Stimulated activated naive CD4-positive, alpha-beta T cell treated with Interleukin-2 at 50 U/mL for 16 hours (primary cell): ENCODE results near the gene KANTR.

Experiments used
- DNase-seq: peaks from one replicate; lab custom pipeline; 2025; lab: John Stamatoyannopoulos, UW

Gene KANTR

DNA sequence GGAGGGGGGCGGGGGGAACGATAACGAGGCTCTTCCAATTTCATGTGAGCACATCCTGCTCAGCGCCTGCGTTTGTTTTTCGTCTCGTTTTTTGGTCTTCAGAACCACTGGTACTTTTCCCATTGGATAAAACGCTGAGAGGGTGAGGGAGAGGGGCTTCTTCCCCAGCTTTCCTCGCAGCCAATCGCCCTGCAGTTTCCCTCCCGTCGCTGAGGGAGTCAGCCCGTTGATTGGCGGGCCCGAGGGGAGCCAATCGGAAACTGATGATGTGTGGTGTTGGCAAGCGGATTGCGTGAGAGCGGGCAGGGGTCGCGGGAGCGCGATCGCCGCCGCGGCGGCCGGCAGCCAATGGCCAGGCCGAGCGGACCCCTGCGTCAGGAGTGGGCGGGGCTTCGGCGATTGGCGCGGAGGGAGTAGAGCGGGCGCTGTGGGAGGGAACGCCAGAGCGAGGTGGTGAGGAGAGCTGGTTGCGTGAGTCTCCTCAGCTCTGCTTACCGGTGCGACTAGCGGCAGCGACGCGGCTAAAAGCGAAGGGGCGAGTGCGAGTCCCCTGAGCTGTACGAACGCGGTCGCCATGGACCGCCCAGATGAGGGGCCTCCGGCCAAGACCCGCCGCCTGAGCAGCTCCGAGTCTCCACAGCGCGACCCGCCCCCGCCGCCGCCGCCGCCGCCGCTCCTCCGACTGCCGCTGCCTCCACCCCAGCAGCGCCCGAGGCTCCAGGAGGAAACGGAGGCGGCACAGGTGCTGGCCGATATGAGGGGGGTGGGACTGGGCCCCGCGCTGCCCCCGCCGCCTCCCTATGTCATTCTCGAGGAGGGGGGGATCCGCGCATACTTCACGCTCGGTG is 11.8 kb upstream of the KANTR start, which contains the start of gene TSPYL2:
TSS of gene TSPYL2 (plus strand) at position 443 of the 848 bp plus-strand sequence. CDS start at position 575, 132 bp downstream.
- DNase-seq, result peak; percentile 91

DNA sequence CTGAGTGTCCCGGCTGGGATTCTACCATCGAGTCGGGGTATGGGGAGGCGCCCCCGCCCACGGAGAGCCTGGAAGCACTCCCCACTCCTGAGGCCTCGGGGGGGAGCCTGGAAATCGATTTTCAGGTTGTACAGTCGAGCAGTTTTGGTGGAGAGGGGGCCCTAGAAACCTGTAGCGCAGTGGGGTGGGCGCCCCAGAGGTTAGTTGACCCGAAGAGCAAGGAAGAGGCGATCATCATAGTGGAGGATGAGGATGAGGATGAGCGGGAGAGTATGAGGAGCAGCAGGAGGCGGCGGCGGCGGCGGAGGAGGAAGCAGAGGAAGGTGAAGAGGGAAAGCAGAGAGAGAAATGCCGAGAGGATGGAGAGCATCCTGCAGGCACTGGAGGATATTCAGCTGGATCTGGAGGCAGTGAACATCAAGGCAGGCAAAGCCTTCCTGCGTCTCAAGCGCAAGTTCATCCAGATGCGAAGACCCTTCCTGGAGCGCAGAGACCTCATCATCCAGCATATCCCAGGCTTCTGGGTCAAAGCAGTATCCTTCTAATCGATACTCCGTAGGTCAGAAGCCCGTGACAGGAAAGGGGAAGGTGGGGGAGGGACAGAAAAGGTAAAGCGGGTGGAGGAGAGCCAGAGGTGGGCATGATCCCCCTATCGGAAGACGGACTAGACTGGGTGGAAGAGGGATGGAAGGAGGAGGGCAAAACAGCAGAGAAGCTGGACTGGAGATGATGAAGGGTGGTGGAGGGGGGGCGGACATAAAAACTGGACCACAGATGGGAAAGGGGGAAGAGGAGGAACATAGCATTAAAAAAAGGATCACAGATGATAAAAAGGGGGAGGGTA is 10.9 kb upstream of the KANTR start:
- no peak for DNase-seq

DNA sequence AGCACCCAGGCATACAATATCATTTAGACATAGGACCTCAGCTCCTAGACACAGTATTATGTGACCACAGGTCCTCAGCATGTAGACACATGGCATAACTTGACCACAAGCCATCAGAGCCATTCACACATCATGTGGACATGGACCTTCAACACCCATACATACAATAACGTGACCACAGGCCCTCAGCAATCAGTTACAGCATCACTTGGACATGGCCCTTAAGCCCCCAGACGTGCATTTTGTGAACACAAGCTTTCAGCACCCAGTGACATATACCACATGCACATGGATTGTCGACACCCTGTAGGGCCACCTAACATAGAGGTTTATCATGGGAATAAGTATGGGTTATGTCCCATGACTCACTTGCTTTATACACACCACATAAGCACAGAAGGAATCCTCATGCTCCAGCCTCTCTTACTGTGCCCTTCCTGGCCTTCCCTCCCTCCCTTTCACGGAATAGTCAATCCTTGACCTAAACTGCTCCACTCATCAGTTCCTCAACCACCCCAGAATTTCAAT is 9.8 kb upstream of the KANTR start:
- DNase-seq, result no peak

DNA sequence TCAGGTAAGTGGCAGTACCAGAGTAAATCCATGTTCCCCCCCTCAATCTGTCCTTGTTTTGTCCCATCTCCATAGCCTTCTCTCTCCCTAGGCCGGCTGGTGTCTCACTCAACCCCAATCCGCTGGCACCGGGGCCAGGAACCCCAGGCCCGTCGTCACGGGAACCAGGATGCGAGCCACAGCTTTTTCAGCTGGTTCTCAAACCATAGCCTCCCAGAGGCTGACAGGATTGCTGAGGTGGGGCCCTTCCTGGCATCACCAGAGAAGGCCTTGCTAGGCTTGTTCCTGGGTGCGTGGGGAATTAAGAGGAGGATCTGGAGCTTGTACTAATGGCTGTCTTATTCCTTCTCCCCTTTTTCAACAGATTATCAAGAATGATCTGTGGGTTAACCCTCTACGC is 9.1 kb upstream of the KANTR start:
- DNase-seq, result no peak

DNA sequence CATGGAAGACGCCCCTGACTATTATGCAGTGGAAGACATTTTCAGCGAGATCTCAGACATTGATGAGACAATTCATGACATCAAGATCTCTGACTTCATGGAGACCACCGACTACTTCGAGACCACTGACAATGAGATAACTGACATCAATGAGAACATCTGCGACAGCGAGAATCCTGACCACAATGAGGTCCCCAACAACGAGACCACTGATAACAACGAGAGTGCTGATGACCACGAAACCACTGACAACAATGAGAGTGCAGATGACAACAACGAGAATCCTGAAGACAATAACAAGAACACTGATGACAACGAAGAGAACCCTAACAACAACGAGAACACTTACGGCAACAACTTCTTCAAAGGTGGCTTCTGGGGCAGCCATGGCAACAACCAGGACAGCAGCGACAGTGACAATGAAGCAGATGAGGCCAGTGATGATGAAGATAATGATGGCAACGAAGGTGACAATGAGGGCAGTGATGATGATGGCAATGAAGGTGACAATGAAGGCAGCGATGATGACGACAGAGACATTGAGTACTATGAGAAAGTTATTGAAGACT is 8.2 kb upstream of the KANTR start:
- DNase-seq, result no peak

DNA sequence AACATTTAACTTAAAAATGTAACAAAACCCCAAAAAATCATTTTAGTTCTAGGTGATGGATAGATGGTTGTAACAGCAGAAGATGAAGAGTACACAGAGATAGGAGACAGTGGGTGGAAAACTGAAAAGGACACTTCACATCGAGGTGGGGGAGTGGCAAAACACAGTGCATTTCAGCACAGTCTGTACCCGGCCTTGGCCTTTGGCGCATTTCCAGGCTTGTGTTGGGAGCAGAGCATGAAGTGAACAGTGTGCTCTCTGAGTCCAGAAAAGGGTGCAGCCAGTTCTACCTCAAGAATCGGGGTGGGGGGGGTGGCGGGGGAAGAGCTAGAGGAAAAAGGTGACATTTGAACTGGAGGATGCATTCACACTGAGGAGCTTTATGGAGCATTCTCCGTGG is 7.5 kb upstream of the KANTR start:
- no peak for DNase-seq

DNA sequence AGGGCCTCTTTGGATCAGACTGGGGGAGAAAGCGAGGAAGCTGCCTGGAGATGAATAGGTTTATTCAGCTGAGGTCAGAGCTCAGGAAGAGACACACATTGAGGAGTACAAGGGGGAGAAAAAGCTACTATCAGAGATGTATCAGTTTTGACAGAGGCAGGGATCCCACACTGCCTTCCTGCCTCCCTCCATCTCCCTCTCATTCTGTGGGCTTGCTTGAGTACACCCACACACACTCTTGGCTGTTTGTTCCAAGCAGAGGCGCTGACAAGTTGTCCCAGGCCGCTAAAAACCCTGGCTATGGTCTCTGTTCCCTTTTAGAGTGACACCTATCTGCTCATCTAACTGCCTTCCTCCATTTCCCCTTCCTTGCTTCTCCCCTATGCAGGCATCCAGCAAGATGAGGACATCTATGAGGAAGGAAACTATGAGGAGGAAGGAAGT is 6.5 kb upstream of the KANTR start:
- DNase-seq, result no peak

DNA sequence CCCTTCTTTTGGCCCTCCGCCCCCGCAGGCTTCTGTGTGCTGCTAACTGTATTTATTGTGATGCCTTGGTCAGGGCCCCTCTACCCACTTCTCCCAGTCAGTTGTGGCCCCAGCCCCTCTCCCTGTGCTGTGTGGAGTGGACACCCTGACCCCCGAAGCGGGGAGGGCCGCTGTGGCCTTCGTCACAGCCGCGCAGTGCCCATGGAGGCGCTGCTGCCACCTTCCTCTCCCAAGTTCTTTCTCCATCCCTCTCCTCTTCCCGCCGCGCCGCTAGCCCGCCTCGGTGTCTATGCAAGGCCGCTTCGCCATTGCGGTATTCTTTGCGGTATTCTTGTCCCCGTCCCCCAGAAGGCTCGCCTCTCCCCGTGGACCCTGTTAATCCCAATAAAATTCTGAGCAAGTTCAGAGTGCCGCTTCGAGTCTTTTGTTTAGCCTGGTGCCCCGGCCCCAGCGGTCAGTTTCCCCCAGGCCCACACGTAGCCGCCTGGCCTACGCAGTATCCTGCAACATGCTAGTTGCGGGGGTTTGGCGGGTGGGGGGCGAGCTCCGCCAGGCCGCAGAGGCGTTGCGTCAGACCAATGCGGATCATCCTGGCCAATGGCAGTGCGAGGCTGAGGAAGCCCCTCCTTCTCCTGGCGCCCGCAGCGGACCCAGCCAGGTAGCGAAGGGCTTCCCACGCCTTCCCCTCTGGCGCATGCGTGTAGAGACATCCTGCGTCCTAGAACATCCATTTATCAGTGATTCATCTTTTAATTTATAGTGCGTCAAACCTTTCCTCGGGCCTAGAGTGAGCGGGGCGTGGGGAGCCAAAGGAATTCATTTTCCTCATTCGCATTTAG is 5.6 kb upstream of the KANTR start:
- DNase-seq, result peak; percentile 80

DNA sequence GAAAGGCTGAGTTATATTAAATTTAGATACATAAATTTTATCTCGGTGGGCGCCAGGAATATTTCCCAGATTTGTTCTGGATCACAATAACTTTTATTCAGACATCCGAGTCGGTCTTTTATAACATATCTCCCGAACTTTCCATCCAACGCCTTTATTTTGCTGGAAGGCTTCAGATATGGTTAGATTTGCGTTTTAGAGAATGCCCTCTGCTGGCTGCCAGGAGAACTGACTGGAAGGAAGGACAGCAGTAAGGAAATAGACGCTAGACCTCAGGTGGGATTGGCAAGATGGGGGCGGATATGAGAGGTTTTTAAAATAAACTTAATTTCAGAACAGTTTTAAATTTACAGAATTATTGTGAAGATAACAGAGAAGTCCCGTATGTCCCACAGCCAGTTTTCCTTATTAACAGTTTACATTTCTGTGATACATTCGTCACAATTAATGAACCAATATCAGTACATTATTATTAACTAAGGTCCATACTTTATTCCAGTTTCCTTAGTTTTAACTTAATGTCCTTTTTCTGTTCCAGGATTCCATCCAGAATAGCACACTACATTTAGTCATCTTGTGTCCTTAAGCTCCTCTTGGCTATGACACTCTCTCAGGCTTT is 4.6 kb upstream of the KANTR start:
- no peak for DNase-seq

DNA sequence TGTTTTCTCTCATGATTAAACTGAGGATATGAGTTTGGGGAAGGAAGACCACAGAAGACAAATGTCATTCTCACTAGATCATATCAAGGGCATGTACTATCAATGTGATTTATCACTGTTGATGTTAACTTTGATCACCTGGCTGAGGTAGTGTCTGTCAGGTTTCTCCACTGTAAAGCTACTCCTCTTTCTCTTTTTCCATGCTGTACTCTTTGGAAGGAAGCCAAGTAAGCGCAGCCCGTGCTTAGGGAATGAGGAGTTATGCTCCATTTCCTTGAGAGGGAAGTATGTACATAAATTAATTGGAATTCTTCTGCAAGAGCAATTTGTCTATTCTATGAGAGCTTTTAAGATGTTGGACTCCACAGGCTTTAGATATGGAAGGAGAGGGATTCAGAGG is 4.0 kb upstream of the KANTR start:
- no peak for DNase-seq

DNA sequence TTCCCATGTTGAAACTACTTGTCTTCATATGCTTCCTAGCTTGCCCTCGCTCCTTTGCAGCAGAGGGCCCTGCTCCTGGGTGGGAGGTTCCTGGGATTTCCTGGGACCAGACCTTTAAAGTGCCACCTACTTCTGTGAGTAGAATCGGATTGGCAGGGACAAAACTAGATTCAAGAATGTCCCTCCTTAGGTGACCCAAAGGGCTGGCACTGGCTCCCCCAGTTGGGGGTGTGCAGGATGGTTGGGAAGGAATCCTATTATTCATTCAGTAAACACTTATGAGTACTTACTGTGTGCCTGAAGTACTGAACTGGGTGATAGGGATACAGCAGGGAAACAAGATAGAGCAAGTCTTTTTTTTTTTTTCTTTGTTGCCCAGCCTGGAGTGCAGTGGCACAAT is 2.6 kb upstream of the KANTR start:
- no peak for DNase-seq

DNA sequence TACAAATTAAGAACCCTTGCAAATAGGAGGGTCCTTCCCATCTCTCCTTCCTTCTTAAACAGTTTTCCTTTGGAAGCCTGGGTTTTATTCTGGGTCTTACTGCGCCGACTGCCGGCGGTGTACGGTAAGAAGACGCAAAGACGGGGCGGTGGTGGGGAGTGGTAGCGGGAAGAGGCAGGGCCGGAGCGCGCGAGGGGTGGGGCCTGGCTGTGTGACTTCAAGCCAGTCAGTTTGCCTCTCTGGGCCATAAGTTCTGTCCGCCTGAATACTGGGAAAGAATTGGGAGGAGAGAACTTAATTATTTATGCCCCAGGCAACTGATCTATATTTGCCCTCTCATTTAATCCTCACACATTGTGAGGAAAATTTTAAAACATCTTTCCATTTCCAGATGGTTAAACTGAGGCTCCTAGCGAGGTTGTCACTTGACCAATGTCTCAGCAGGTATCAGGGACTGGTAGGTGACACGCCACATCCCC is 726 bp upstream of the KANTR start:
- DNase-seq, result peak; percentile 77

DNA sequence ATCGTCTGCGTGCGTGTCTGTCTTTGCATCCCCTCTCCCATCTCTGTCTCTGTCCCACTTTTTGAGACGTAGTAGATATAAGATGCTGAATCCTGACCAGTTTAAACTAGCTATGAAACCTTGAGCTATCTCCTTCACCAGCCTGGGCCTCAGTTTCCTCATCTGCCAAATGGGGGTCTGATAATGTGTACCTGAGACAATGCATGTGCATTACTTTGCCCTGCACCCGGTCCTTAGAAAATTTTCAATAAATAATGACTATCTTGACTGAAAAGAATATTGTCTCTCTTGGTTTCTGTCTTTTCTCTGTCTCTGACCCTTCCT is 602 bp downstream of the KANTR start:
- no peak for DNase-seq

DNA sequence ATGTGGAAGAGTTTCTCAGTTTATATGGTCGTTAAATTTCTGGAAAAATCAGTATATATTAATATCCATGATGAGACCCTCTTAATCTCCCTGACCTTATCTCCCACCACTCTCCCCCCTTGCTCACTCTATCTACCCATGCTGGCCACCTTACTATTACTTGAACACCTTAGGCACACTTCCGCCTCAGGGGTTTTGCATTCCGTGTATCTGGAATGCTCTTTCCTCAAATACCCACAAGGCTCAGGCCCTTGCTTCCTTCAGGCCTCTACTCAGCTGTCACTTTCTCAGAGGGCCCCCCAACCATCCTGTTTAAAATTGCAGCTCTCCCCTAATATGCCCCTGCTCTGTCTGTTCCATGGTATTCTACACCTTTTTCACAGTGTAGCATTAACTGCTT is 1.9 kb downstream of the KANTR start:
- no peak for DNase-seq

DNA sequence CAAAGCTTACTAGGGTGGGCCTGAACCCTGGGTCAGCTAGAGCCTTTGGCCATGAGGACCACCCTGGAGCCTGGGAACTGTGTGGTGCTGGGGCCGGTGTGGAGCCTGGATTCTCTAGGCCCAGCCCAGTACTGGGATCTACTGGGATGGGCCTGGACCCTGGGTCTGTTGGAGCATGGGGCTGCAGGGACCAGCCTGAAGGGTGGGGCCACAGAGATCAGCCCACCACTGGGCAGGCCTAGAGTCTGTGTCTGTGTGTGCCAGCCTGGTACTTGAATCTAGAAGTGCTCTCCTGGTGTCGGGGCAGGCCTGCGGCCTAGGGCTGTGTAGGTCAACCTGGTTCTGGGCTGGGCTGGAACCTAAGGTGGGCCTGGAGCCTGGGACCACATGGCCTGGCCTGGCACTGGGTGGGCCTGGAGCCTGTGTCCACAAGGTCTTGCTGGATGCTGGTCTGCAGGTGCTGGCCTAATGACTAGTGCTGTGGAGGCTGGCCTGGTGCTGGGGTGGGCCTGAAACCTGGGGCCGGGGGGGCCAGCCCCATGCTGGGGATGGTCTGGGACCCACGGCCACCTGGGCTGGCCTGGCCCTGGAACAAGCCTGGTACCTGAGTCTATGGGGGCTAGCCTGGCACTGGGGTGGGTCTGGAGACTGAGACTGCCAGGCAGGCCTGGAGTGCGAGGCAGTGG is 21.1 kb downstream of the KANTR start:
- no peak for DNase-seq

DNA sequence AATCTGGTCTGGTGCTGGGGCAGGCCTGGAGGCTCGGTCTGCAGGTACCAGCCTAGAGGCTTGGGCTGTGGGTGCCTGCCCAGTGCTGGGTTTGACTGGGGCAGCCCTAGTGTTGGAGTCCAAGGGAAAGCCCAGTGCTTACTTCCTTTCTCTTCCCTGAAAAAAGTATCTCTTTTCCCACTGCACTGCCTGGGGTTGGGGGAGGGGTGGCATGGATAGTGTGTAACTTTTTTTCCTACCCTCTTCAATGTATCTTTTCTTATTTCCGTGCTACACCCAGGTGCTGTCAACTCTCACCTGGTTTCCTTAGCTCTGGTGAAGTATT is 21.6 kb downstream of the KANTR start:
- no peak for DNase-seq

DNA sequence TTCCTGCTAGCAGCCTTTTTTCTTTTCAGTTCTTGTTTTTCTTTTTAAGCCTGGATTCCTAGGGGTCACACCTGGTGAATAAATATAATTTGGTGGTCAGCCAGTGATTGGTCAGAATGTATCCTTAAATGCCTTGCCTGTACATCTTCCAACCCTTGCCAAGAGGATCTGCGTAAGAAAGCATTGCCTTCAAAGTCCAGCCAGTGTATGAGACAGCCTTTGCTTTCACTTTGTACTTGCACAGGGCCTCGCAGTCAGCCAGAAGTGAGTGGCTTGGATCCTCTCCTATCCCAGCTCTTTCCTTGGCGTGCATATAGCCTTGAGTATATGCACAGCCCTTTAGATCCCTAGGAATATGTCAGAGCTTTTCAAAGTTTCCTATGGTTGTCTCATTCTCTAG is 22.2 kb downstream of the KANTR start:
- DNase-seq, result no peak

DNA sequence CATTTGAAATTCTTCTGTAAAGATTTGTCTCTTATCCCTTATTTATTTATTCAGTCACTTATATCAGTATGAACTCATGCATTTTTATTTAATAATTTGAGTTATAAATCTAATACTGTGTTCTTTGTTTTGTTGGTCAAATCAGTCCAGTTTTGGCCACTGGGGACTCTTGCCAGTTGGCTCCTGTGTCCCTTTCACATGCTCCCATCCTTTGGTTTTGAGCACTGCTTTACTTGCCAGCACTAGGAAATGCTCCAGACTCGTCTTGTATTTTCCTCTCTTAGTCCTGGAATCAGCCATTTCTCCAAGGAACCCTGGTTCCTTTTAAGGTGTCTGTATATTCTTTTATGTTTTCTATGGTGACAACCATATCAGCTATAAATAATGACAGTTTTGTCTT is 28.1 kb downstream of the KANTR start:
- no peak for DNase-seq

DNA sequence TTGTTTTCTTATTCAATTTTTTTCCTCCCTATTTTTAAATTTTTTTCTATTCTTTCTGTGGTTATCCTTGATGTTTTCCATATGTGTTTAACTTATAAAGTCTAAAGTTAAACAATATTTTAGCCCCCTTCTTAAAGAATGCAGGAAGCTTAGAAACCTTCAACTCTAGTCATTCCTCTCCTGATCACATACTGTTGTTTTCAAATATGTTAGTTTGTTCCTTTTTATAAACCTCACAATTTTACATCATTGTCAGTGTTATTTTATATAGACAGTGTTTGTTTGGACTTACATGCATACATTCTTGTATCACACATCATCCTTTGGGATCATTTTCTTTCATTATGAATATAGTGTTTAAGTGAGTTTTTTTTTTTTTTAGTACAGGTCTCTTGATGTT is 31.6 kb downstream of the KANTR start:
- DNase-seq, result no peak

DNA sequence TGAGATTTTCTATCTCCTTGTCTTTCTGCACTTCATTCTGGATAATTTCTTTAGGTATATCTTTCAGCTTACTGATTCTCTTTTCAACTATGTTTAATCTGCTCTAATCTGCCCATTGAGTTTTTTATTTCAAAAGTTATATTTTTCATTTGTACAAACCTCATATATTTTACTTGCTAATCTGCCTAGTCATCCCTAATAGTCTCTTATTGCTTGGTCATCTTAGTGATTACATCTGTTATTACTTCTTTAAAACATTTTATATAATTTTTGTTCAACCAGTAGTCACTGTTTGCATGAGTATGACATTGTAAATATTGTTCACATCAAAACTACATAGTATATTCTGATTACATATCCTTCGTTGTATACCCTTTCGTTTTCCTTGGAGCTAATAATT is 32.4 kb downstream of the KANTR start:
- no peak for DNase-seq
